ENCODE measurements around the gene KRABD2.

Gene KRABD2

GRCh38 chr17:8337802-8338752 is 38.4 kb downstream of the KRABD2 start:
- H4K20me1 ChIP-seq (ENCODE audit: control insufficient read depth, insufficient read depth, low read depth, low read length) = no peaks in the 10 kb centered on the region
- peaks cover 7% of the 10 kb centered on the region; the same call in 1 of the 2 replicates for H3K27me3 ChIP-seq (ENCODE audit: control insufficient read depth, low read length)
- H3K4me2 ChIP-seq (ENCODE audit: low read length) = no peak overlapping the region
- H3K4me3 ChIP-seq (ENCODE audit: low read length) = no peak overlapping the region
- no peaks in the 10 kb centered on the region for H3K9me3 ChIP-seq (ENCODE audit: control insufficient read depth, insufficient read depth, low read length)
- H3K9me2 ChIP-seq (replicated peaks; ENCODE audit: control insufficient read depth, low read length) = no peaks in the 10 kb centered on the region
- no peaks in the 10 kb centered on the region for H3K79me2 ChIP-seq (ENCODE audit: control insufficient read depth, low read length)
- TF ChIP-seq CTCF (IDR thresholded peaks at IDR 0.05; ENCODE audit: low read depth, low read length, poor library complexity, severe bottlenecking) = no peak
- TF ChIP-seq EZH2phosphoT487 (IDR thresholded peaks at IDR 0.05; ENCODE audit: borderline replicate concordance, low read length) = no peak
- no peaks in the 10 kb centered on the region for H3K4me1 ChIP-seq (ENCODE audit: control insufficient read depth, low read length)
- no peaks in the 10 kb centered on the region for H3K36me3 ChIP-seq (ENCODE audit: control insufficient read depth, low read length)
- no peaks in the 10 kb centered on the region for H3F3A ChIP-seq (ENCODE audit: control insufficient read depth, insufficient read depth)
- no peak overlapping the region for H3K27ac ChIP-seq (ENCODE audit: low read depth, low read length)

DNA sequence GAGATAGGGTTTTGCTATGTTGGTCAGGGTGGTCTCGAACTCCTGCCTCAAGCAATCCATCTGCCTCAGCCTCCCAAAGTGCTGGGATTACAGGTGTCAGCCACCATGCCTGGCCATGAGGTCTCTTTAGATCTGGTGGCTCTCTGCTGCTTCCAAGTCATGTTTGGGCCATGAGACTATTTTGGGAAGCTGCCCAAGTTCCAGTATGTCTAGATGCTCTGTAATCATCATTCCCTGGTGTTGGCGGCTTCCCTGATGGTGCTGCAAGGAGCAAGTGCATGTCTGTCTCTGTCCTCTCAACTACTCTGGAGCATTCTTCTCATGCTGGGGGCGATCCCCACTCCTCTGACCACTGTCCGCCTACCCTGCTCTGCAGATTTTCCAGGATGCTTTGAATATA is 43.2 kb downstream of the KRABD2 start:
- no peaks in the 10 kb centered on the region for H3F3A ChIP-seq (ENCODE audit: control insufficient read depth, insufficient read depth)
- H3K4me3 ChIP-seq (ENCODE audit: low read length) = no peak overlapping the region
- H3K27ac ChIP-seq (ENCODE audit: low read depth, low read length) = no peak overlapping the region
- H3K79me2 ChIP-seq (ENCODE audit: control insufficient read depth, low read length) = no peaks in the 10 kb centered on the region
- no peaks in the 10 kb centered on the region for H3K9me3 ChIP-seq (ENCODE audit: control insufficient read depth, insufficient read depth, low read length)
- no peak overlapping the region for H3K4me2 ChIP-seq (ENCODE audit: low read length)
- peaks cover 2% of the 10 kb centered on the region; the same call in 1 of the 2 replicates for H3K27me3 ChIP-seq (ENCODE audit: control insufficient read depth, low read length)
- TF ChIP-seq EZH2phosphoT487 (IDR thresholded peaks at IDR 0.05; ENCODE audit: borderline replicate concordance, low read length) = no peak
- TF ChIP-seq CTCF (IDR thresholded peaks at IDR 0.05; ENCODE audit: low read depth, low read length, poor library complexity, severe bottlenecking) = no peak
- no peaks in the 10 kb centered on the region for H3K4me1 ChIP-seq (ENCODE audit: control insufficient read depth, low read length)
- H4K20me1 ChIP-seq (ENCODE audit: control insufficient read depth, insufficient read depth, low read depth, low read length) = no peaks in the 10 kb centered on the region
- no peaks in the 10 kb centered on the region for H3K36me3 ChIP-seq (ENCODE audit: control insufficient read depth, low read length)
- no peaks in the 10 kb centered on the region for H3K9me2 ChIP-seq (replicated peaks; ENCODE audit: control insufficient read depth, low read length)

DNA sequence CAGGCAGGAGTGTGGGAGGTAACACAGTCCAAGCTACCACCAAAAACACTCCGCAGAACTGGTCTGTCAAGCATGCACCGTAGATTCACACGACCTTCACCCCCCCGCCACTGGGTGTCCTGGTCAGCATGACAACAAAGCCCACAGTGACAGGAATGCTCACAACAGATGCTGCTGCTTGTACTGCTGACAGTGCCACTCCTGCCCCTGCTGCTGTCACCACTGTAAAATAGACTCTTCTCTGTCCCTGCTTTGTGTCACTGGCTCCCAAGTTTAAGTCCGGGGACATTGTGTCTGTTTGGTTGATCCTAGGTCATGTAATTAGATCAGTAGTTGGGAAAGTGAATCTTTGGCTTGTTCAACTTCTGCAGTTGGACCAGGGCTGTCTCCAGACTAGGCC is 43.8 kb downstream of the KRABD2 start:
- Histone ChIP-seq H3K4me2 (ENCODE audit: low read length) (no peak overlapping the region), H3K27ac (ENCODE audit: low read depth, low read length) (no peak overlapping the region), H3K9me2 (replicated peaks; ENCODE audit: control insufficient read depth, low read length) (no peaks in the 10 kb centered on the region), H3K4me3 (ENCODE audit: low read length) (no peak overlapping the region), H3K27me3 (ENCODE audit: control insufficient read depth, low read length) (no peaks in the 10 kb centered on the region), H3K9me3 (ENCODE audit: control insufficient read depth, insufficient read depth, low read length) (no peaks in the 10 kb centered on the region), H3F3A (ENCODE audit: control insufficient read depth, insufficient read depth) (no peaks in the 10 kb centered on the region), H3K79me2 (ENCODE audit: control insufficient read depth, low read length) (no peaks in the 10 kb centered on the region), H3K36me3 (ENCODE audit: control insufficient read depth, low read length) (no peaks in the 10 kb centered on the region), H3K4me1 (ENCODE audit: control insufficient read depth, low read length) (no peaks in the 10 kb centered on the region), H4K20me1 (ENCODE audit: control insufficient read depth, insufficient read depth, low read depth, low read length) (no peaks in the 10 kb centered on the region)
- TF ChIP-seq CTCF (IDR thresholded peaks at IDR 0.05; ENCODE audit: low read depth, low read length, poor library complexity, severe bottlenecking) (no peak), EZH2phosphoT487 (IDR thresholded peaks at IDR 0.05; ENCODE audit: borderline replicate concordance, low read length) (no peak)
